ENCODE data around the gene TCF19.

TCF19 gene

DNA sequence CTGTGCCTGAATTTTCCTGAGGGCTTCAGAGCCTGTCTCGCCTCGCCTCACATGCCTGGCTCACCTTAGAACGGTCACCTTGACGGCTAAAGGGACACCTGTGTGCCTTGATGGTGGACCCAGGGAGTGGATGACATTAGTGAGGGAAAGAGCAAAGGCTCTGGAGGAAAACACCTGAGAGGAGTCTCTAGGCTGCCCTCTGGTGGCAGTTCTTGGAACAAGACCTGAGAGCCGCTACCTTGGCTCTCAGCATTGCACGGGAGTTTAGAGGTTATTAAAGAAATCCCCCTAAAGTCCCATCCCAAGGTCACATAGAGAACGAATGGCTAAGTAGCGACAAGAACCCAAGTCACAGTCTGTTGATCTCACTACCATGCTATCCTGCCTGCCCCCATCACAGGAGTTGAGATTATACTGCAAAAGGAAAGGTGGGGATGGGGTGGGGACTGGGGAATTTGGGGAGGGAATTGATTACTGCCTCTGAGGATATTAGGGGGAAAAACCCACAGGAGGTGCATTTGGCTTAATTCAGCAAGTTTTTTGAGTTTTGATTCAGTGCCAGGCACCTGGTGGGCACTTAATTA lies 30.2 kb upstream of the TCF19 start:
- DNase-seq (ENCODE audit: low read depth in 1 of 2, low spot score in 1 of 2) = peak; percentile 53 to 69

- DNase-seq (ENCODE audit: low read depth in 1 of 2, low spot score in 1 of 2) = no peak
These were observed 29.3 kb upstream of the TCF19 start for GRCh38 chr6:31129130-31129529.

DNA sequence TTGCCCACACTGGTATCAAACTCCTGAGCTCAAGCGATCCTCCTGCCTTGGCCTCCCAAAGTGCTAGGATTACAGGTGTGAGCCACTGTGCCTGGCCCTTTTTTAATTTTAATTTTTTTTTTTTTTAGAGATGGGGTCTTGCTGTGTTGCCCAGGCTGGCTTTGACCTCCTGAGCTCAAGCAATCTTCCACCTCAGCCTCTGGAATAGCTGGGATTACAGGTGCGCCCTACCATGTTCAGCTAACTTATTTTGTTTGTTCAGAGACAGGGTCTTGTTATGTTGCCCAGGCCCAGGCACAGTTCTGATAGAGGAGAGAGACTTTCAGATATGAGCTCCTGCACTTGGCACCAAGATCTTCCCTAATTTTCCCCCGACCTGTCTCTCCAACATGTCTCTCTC lies 27.6 kb upstream of the TCF19 start:
- DNase-seq (ENCODE audit: low read depth in 1 of 2, low spot score in 1 of 2) = no peak

- DNase-seq (ENCODE audit: low read depth in 1 of 2, low spot score in 1 of 2) = no peak
These were observed 26.8 kb upstream of the TCF19 start for GRCh38 chr6:31131595-31131994.

GRCh38 chr6:31132806-31133205 lies 25.6 kb upstream of the TCF19 start:
- DNase-seq (ENCODE audit: low read depth in 1 of 2, low spot score in 1 of 2) = no peak

DNA sequence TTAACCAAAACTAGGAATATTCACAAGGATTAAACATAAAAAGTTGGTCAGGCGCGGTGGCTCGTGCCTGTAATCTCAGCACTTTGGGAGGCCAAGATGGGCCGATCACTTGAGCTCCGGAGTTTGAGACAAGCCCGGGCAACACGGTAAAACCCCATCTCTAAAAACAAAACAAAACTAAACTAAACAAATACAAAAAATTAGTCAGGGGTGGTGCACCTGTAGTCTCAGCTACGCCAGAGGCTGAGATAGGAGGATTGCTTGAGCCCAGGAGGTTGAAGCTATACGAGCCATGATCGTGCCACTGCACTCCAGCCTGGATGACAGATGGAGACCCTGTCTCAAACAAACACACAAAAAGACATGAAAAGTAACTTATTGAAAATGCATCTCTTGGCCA lies 22.7 kb upstream of the TCF19 start:
- no peak for DNase-seq (ENCODE audit: low read depth in 1 of 2, low spot score in 1 of 2)

DNA sequence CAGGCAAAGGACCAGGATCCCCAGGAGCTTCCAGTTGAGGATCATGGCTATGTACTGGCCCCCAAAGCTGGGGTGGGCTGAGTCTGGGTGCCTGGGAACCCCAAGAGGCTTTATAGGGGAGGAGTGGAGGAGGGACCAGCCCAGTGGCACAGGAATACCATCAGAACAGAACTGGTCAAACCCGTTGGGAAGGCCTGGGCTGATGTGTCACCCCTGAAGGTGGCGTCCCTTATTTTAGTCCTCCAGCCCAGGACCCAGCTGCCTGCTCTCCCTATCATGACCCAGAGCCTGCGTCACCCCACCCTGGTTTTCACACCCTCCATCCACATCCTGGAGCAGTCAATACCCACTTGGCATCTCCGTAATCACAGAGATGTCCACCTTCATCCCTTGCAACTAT lies 19.4 kb upstream of the TCF19 start, which contains the start of gene PSORS1C2:
Gene PSORS1C2, minus strand, starts transcription at position 85 of the 400 bp plus-strand sequence. Its CDS starts 40 bp downstream, at position 45.
- DNase-seq (ENCODE audit: low read depth in 1 of 2, low spot score in 1 of 2) = no peak

DNA sequence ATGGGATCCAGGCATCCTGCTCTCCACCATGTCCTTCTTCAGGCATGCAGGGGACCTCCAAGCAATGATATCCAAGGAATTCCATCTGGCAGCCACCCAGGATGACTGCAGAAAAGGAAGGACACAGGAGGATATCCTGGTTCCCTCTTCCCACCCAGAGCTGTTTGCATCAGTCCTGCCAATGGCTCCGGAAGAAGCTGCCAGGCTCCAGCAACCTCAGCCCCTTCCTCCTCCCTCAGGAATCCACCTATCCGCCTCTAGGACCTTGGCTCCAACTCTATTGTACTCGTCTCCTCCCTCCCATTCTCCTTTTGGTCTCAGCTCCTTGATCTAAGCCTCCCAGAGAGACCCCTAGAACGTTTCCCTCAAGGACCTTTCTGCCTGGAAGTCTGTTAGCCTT lies 18.8 kb upstream of the TCF19 start:
- DNase-seq (ENCODE audit: low read depth in 1 of 2, low spot score in 1 of 2) = no peak

DNA sequence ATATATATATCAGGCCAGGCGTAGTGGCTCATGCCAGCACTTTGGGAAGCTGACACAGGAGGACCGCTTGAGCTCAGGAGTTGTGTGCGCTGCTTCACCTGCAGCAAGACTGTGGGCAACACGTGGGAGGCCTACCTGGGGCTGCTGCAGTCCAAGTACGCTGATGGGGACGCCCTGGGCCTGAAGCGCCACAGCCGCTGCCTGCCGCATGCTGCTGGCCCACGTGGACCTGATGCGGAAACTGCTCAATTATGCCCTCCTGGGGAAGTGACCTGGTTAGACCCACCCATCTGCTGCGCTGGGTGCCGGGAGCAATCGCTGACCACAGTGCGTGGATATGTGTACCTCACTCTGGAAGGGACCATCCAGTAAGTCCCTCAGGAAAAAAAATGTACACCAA lies 17.7 kb upstream of the TCF19 start:
- no peak for DNase-seq (ENCODE audit: low read depth in 1 of 2, low spot score in 1 of 2)

GRCh38 chr6:31142361-31142761 lies 16.0 kb upstream of the TCF19 start:
- DNase-seq (ENCODE audit: low read depth in 1 of 2, low spot score in 1 of 2) = no peak

- DNase-seq (ENCODE audit: low read depth in 1 of 2, low spot score in 1 of 2) = no peak
These were observed 15.2 kb upstream of the TCF19 start for GRCh38 chr6:31143148-31143547.

DNA sequence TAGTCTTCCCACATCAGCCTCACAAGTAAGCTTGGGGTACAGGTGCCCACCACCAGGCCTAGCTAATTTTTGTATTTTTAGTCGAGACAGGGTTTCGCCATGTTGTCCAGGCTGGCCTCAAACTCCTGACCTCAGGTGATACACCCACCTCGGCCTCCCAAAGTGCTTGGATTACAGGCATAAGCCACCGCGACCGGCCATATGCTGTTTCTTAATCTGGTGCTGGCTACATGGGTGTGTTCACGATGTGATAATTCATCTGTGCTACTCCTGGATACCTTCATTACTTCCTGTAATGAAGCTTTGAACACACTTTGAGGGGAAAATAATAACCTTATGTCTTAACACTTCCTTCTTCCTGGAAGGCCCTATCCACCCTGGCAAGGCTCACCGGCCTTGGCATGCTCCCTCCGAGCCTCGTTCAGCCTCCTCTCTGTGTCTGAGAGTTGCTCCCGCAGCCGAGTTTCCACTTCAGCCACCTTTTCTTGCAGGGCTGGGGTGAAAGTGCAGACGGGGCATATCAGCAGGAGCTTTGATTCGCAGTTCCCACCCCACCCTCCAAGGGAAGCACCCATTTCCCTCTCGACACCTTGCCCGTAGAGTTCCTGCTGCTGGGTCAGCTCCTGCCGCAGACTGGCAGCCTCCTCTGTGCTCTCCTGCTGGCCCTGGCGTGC lies 14.0 kb upstream of the TCF19 start:
- no peak for DNase-seq (ENCODE audit: low read depth in 1 of 2, low spot score in 1 of 2)

- DNase-seq (ENCODE audit: low read depth in 1 of 2, low spot score in 1 of 2) = no peak
These were observed 13.4 kb upstream of the TCF19 start for GRCh38 chr6:31144970-31145340.

GRCh38 chr6:31145386-31145785 lies 13.0 kb upstream of the TCF19 start:
- DNase-seq (ENCODE audit: low read depth in 1 of 2, low spot score in 1 of 2) = no peak

GRCh38 chr6:31149827-31150447 lies 8.5 kb upstream of the TCF19 start:
- DNase-seq (ENCODE audit: low read depth in 1 of 2, low spot score in 1 of 2) = no peak

GRCh38 chr6:31152781-31153180 lies 5.6 kb upstream of the TCF19 start:
- DNase-seq (ENCODE audit: low read depth in 1 of 2, low spot score in 1 of 2) = no peak

GRCh38 chr6:31154436-31154835 lies 4.0 kb upstream of the TCF19 start:
- DNase-seq (ENCODE audit: low read depth in 1 of 2, low spot score in 1 of 2) = no peak

DNA sequence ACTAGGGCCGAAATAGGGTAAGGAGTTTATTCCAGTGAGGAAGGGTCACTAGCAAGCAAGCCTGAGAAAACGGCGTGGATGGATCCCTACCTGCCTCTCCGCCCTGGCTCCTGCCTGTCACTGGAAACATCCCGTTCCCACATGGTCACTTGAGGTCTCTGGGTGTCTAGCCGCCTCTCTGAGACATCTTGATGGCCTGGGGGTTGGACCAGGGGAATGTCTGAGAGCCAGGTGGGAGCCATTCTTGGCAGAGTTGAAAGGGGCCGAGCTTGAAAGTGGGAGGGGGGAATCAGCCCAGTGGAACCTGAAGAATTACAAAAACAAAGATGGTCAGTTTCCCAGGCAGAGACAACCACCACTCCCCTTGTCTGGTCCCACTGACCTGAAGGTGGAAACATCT lies 1.7 kb upstream of the TCF19 start:
- no peak for DNase-seq (ENCODE audit: low read depth in 1 of 2, low spot score in 1 of 2)

DNA sequence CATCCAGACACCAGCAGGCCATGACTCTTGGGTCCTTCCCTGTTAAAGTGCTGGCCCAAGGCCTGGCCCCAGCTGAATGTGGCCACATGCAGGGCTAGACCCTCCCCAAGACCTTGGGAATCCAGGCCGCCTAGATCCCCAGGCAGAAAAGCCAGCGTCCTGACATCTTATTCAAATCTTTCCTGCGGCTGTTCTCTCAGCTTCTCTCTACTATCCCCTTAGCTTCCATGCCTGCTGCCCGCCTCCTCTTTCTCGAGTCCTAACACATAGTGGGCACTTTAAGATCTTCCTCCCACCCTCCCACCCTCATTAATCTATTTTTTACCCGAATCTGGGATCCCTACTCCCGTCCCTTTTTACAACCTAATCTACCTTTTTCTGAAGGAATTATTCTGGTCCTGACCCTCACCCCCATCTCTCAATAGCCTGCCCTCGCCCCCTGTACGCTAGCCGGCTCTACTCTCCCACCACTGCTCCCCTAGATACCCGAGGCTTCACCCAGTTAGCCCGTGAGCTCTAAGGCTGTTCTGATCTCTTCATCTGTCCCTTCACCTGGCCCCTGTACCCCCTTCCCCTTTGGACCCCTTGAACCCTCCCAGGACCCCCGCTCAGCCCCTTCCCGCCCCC lies 763 bp upstream of the TCF19 start, which contains the start of gene CCHCR1:
Gene CCHCR1, minus strand, starts transcription at position 290 of the 627 bp plus-strand sequence. Its CDS starts 202 bp downstream, at position 88.
- DNase-seq (ENCODE audit: low read depth in 1 of 2, low spot score in 1 of 2) = no peak

DNA sequence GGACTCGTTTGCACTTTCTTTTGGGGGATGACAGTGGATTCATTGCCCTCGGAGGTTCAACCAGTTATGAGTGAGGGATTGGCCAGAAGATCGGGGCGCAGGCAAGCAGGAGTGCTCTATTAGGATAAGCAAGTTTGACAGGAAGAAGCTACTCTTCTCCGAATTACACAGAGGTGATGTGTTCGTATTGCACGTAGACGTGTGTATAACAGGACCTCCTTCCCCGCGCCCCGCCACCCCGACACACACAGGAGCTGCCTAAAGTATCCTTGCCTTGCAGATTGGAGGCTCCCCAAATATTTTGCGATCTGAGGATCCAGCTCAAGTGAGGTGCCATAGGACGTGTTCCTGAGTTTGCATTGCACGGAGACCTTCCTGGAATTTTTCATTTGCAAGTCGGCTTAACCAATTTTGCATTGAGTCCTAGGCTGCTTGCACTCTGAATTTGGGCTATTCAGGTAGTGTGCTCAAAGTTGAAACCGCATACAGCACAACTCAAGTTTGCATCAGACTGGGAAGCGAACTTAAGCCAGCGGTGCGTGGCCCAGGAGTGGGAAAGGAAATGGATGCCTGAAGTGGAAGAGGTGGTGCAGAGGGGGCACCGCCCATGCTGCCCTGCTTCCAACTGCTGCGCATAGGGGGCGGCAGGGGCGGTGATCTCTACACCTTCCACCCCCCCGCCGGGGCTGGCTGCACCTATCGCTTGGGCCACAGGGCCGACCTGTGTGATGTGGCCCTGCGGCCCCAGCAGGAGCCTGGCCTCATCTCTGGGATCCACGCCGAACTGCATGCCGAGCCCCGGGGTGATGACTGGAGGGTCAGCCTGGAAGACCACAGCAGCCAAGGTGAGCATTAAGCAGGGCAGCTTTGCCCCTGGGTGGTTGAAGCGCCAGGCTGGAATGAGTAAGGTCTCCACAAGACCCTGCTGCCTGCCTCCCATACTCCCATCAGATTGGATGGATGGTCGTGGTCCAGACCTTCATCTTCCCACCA lies 770 bp downstream of the TCF19 start:
- DNase-seq (ENCODE audit: low read depth in 1 of 2, low spot score in 1 of 2) = peak in 1 of 2 donors; percentile 6
